ENCODE data around the gene ZBTB46. TPM values are rescaled to one million over a fixed set of nuclear protein-coding genes. Genes with fewer than 3 reads are reported as not detected.

The ZBTB46 gene
- total RNA-seq, 2 experiments from 2014 or later = 0.67 to 1.3 TPM

DNA sequence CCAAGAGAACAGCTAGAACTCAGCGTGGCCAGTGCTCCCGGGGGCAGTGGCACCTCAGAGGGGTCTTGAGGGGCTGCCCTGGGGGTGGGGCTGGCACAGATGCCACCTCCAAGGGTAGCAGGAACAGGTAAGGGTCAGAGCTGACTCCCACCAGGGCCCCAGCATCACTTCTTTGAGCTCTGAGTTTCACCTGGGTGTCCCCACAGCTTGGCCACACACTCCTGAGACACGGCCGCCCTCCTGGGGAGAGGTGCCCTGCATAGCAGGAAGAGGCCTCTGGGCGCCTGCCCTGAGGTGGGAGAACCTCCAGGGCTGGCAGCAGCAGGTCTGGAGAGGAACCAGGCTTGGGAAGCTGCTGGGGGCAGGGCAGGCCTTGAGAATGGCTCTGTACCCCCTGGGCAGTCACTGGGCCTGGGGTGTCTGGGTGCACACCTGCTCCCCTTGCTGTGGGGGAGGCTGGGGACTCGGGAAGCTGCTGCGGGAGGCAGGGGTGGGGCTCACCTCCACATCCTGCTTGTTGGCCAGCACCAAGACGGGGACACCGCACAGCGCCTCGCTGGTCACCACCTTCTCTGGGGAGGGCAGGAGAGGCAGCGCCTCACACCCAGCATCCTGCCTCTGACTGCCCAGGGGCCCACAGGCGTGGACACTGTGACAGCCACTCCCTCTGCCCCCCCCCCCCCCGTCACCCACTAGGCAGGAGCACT is 129.6 kb downstream of the ZBTB46 start:
- no peak overlapping the region for H2AFZ ChIP-seq (ENCODE audit: low read length)
- H3K4me3 ChIP-seq (ENCODE audit: low read depth, low read length, poor library complexity, severe bottlenecking) = no peak overlapping the region
- H3K9me2 ChIP-seq (ENCODE audit: insufficient read depth, low read length) = no peaks in the 10 kb centered on the region
- ChIA-PET CTCF (ENCODE audit: unreplicated experiment) (no interaction called here), POLR2A (no interaction called here)
- no peak overlapping the region for H3K4me2 ChIP-seq (ENCODE audit: low read length)
- H3K9me3 ChIP-seq (ENCODE audit: low read length) = no peaks in the 10 kb centered on the region
- H3K27ac ChIP-seq (ENCODE audit: low read depth, low read length, poor library complexity, severe bottlenecking) = no peak overlapping the region
- intact Hi-C loops (cut with micrococcal nuclease; ENCODE audit: unreplicated experiment) = no loop called here
- peaks cover 7% of the 10 kb centered on the region; the same call in 1 of the 2 replicates for H4K20me1 ChIP-seq (ENCODE audit: insufficient read depth, low read length)
- peaks cover 16% of the 10 kb centered on the region for H3K4me1 ChIP-seq (ENCODE audit: insufficient read depth, low read length, poor library complexity, severe bottlenecking)
- BruUV-seq (replicated peaks) = no TSS peak
- H3K79me2 ChIP-seq (ENCODE audit: insufficient read depth, low read depth, low read length) = peaks cover 12% of the 10 kb centered on the region
- H3K36me3 ChIP-seq (ENCODE audit: insufficient read depth, low read length) = peaks cover 44% of the 10 kb centered on the region
- TF ChIP-seq EZH2phosphoT487 (IDR thresholded peaks at IDR 0.05; ENCODE audit: borderline replicate concordance, low read depth, low read length) = no peak
- DNase-seq (ENCODE audit: low spot score) = no peak

DNA sequence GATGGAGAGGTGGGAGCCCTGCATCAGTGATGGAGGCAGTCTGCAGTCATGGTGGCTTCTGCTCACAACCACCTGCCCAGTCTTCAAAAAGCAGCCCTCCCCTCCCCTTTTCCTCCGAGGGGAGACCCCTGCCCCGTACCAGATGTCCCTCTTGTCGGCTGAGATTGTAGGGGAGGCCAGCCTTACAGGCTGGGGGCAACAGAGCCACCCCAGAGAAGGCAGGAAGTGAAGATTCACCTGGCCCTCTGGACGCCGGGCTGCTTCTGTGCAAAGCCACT is 130.1 kb downstream of the ZBTB46 start:
- no peak overlapping the region for H3K4me3 ChIP-seq (ENCODE audit: low read depth, low read length, poor library complexity, severe bottlenecking)
- peaks cover 2% of the 10 kb centered on the region; the same call in 1 of the 2 replicates for H4K20me1 ChIP-seq (ENCODE audit: insufficient read depth, low read length)
- TF ChIP-seq EZH2phosphoT487 (IDR thresholded peaks at IDR 0.05; ENCODE audit: borderline replicate concordance, low read depth, low read length) = no peak
- TF ChIP-seq, protein P1, sequence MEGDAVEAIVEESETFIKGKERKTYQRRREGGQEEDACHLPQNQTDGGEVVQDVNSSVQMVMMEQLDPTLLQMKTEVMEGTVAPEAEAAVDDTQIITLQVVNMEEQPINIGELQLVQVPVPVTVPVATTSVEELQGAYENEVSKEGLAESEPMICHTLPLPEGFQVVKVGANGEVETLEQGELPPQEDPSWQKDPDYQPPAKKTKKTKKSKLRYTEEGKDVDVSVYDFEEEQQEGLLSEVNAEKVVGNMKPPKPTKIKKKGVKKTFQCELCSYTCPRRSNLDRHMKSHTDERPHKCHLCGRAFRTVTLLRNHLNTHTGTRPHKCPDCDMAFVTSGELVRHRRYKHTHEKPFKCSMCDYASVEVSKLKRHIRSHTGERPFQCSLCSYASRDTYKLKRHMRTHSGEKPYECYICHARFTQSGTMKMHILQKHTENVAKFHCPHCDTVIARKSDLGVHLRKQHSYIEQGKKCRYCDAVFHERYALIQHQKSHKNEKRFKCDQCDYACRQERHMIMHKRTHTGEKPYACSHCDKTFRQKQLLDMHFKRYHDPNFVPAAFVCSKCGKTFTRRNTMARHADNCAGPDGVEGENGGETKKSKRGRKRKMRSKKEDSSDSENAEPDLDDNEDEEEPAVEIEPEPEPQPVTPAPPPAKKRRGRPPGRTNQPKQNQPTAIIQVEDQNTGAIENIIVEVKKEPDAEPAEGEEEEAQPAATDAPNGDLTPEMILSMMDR (conservative IDR thresholded peaks at IDR 0.05; ENCODE audit: low read length) = no peak
- no peak for DNase-seq (ENCODE audit: low spot score)
- CTCF ChIA-PET (ENCODE audit: unreplicated experiment) = no interaction called here
- H3K27ac ChIP-seq (ENCODE audit: low read depth, low read length, poor library complexity, severe bottlenecking) = no peak overlapping the region
- no peaks in the 10 kb centered on the region for H3K9me3 ChIP-seq (ENCODE audit: low read length)
- no TSS peak for BruUV-seq (replicated peaks)
- no peaks in the 10 kb centered on the region for H3K9me2 ChIP-seq (ENCODE audit: insufficient read depth, low read length)
- intact Hi-C loops (cut with micrococcal nuclease; ENCODE audit: unreplicated experiment) = no loop called here
- POLR2A ChIA-PET = no interaction called here
- no peak overlapping the region for H3K4me2 ChIP-seq (ENCODE audit: low read length)
- peaks cover 43% of the 10 kb centered on the region for H3K36me3 ChIP-seq (ENCODE audit: insufficient read depth, low read length)
- peaks cover 7% of the 10 kb centered on the region for H3K79me2 ChIP-seq (ENCODE audit: insufficient read depth, low read depth, low read length)
- H2AFZ ChIP-seq (ENCODE audit: low read length) = no peak overlapping the region
- H3K4me1 ChIP-seq (ENCODE audit: insufficient read depth, low read length, poor library complexity, severe bottlenecking) = peaks cover 11% of the 10 kb centered on the region

- H3K79me2 ChIP-seq (ENCODE audit: insufficient read depth, low read depth, low read length) = peaks cover 2% of the 10 kb centered on the region; the same call in 1 of the 2 replicates
- H3K9me2 ChIP-seq (ENCODE audit: insufficient read depth, low read length) = no peaks in the 10 kb centered on the region
- no TSS peak for BruUV-seq (replicated peaks)
- POLR2A ChIA-PET = no interaction called here
- H3K27ac ChIP-seq (ENCODE audit: low read depth, low read length, poor library complexity, severe bottlenecking) = no peak overlapping the region
- no peak overlapping the region for H3K4me3 ChIP-seq (ENCODE audit: low read depth, low read length, poor library complexity, severe bottlenecking)
- no peak overlapping the region for H3K4me2 ChIP-seq (ENCODE audit: low read length)
- H4K20me1 ChIP-seq (ENCODE audit: insufficient read depth, low read length) = no peaks in the 10 kb centered on the region
- no peak overlapping the region for H2AFZ ChIP-seq (ENCODE audit: low read length)
- CTCF ChIA-PET (ENCODE audit: unreplicated experiment) = no interaction called here
- H3K9me3 ChIP-seq (ENCODE audit: low read length) = no peaks in the 10 kb centered on the region
- peaks cover 9% of the 10 kb centered on the region for H3K4me1 ChIP-seq (ENCODE audit: insufficient read depth, low read length, poor library complexity, severe bottlenecking)
- TF ChIP-seq, protein P1 (conservative IDR thresholded peaks at IDR 0.05; ENCODE audit: low read length) = no peak
- TF ChIP-seq EZH2phosphoT487 (IDR thresholded peaks at IDR 0.05; ENCODE audit: borderline replicate concordance, low read depth, low read length) = no peak
- peaks cover 42% of the 10 kb centered on the region for H3K36me3 ChIP-seq (ENCODE audit: insufficient read depth, low read length)
- DNase-seq (ENCODE audit: low spot score) = no peak
- intact Hi-C loops (cut with micrococcal nuclease; ENCODE audit: unreplicated experiment) = no loop called here
Observed at GRCh38 chr20:63700199-63701050, 130.6 kb downstream of the ZBTB46 start.

Measured in OCI-LY7 (cell line).